Subcutaneous abdominal adipose tissue (tissue), 5 donors: Measurements from ENCODE around the gene PAM.
"Not testable (repeated sequence)": the region's sequence is repeated elsewhere in the genome, so short reads cannot be mapped to it uniquely, and the experiment has no call there.

Source experiments
- H3K27ac ChIP-seq: one replicate; pipeline ENCODE4 v1.7.0; 2013; ENCODE audit warnings: low read depth, mild to moderate bottlenecking, inconsistent platforms, low read length, moderate library complexity
- H3K27me3 ChIP-seq, 5 donors: one replicate each; pipeline ENCODE4 v1.7.0; 2013; ENCODE audit warnings: low read length in 5 of 5, inconsistent platforms in 1 of 5; ENCODE audit not compliant: control insufficient read depth in 5 of 5, insufficient read depth in 4 of 5
- H3K36me3 ChIP-seq, 5 donors: one replicate each; pipeline ENCODE4 v1.7.0; 2013; ENCODE audit warnings: low read length in 5 of 5; ENCODE audit not compliant: control insufficient read depth in 5 of 5, insufficient read depth in 5 of 5
- H3K4me1 ChIP-seq, 5 donors: one replicate each; pipeline ENCODE4 v1.7.0; 2013; ENCODE audit warnings: low read length in 5 of 5, mild to moderate bottlenecking in 3 of 5, moderate library complexity in 1 of 5; ENCODE audit not compliant: control insufficient read depth in 5 of 5, insufficient read depth in 5 of 5
- H3K4me3 ChIP-seq, 5 donors: one replicate each; pipeline ENCODE4 v1.7.0; 2013; ENCODE audit warnings: low read length in 5 of 5, low read depth in 1 of 5
- H3K9ac ChIP-seq, 5 donors: one replicate each; pipeline ENCODE4 v1.7.0; 2013; ENCODE audit warnings: low read length in 5 of 5, mild to moderate bottlenecking in 4 of 5, moderate library complexity in 3 of 5
- H3K9me3 ChIP-seq, 5 donors: one replicate each; pipeline ENCODE4 v1.7.0; 2013; ENCODE audit warnings: low read length in 5 of 5; ENCODE audit not compliant: control insufficient read depth in 5 of 5
- donor health status: healthy.
- donor health status: healthy.
- donor health status: healthy.
- donor health status: healthy.
- donor health status: healthy.

PAM gene

DNA sequence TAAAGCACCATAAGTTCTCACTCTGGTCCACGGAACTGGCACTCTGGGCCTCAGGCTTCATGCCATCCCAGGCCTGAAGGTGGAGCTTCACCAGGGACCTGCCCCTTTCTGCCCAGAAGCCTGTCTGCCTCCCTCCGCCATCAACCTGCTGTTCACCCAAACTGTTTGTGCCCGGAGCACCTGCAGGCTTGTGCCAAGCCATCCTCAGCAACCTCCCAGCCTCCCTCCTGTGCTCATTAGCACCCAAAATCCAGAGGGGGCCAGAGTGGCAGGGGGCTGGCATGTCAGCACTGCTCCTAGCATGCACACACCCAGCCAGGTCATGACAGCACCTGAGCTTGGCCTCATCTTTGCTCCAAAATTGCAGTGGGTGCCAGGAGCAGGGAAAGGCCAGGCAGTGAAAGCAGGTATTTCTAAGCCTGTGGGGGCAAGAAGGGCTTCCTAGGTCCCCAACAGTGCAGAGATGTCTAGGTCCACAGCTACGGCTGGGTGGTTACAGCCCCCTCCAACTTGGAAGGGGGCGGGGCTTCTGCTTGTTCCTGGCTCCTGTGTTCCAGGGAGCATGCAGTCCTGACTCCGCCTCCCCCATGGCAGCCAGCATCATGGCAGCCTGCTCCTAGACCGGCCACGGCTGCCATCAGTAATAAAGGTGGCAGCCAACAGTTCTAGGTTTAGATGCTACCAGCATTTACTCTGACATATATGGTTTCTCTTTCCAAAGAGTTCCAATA, 279.7 kb downstream of the PAM start:
- no peak overlapping the region for H3K9ac ChIP-seq
- peaks cover 0 to 6% (median 3%) of the 10 kb centered on the region in 5 donors for H3K9me3 ChIP-seq
- no peak overlapping the region for H3K4me3 ChIP-seq
- H3K27ac ChIP-seq, result no peak overlapping the region
- H3K36me3 ChIP-seq, result peaks cover 6 to 14% (median 12%) of the 10 kb centered on the region in 5 donors
- no peaks in the 10 kb centered on the region for H3K4me1 ChIP-seq
- no peaks in the 10 kb centered on the region for H3K27me3 ChIP-seq

DNA sequence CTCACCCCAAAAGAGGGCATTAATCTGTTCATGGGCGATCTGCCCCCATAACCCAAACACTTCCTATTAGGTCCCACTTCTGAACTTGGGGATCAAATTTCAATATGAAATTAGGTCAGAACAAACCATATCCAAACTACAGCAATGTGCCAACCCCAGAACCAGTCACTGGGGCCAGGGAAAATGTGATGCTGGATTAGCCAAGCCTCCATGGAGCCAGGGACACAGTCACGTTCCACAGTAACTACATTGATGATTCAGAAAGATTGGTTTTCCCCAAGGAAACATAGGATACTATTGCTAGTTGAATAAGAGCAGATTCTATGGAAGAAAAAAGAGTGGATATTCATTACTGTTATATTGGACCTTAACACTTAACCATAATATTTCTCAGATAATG, 280.6 kb downstream of the PAM start:
- peaks cover 0 to 6% (median 3%) of the 10 kb centered on the region in 5 donors for H3K9me3 ChIP-seq
- no peaks in the 10 kb centered on the region for H3K4me1 ChIP-seq
- H3K4me3 ChIP-seq, result no peak overlapping the region
- peaks cover 5 to 8% (median 7%) of the 10 kb centered on the region in 5 donors for H3K36me3 ChIP-seq
- H3K27ac ChIP-seq, result no peak overlapping the region
- no peaks in the 10 kb centered on the region for H3K27me3 ChIP-seq
- no peak overlapping the region for H3K9ac ChIP-seq

DNA sequence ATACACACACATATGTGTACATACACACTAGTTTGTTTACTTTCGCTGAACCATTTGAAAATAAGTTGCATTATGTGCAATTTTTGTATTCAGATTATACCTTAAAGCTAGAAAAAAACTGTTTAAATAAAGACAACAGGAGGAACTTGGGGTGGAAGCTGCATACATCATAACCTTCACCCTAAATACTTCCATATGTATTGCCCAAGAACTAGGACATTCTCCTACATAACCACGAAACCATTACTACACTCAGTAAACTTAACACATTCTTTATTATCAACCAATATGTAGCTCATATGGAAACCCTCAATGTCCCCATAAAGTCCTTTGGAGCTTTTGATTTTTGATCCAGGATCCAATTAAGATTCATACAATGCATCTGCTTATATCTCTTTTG, 281.5 kb downstream of the PAM start:
- no peaks in the 10 kb centered on the region for H3K4me1 ChIP-seq
- peaks cover 0 to 6% (median 3%) of the 10 kb centered on the region in 5 donors for H3K9me3 ChIP-seq
- no peak overlapping the region for H3K4me3 ChIP-seq
- no peak overlapping the region for H3K27ac ChIP-seq
- no peaks in the 10 kb centered on the region for H3K27me3 ChIP-seq
- H3K9ac ChIP-seq, result no peak overlapping the region
- H3K36me3 ChIP-seq, result peaks cover 5 to 8% (median 7%) of the 10 kb centered on the region in 5 donors

DNA sequence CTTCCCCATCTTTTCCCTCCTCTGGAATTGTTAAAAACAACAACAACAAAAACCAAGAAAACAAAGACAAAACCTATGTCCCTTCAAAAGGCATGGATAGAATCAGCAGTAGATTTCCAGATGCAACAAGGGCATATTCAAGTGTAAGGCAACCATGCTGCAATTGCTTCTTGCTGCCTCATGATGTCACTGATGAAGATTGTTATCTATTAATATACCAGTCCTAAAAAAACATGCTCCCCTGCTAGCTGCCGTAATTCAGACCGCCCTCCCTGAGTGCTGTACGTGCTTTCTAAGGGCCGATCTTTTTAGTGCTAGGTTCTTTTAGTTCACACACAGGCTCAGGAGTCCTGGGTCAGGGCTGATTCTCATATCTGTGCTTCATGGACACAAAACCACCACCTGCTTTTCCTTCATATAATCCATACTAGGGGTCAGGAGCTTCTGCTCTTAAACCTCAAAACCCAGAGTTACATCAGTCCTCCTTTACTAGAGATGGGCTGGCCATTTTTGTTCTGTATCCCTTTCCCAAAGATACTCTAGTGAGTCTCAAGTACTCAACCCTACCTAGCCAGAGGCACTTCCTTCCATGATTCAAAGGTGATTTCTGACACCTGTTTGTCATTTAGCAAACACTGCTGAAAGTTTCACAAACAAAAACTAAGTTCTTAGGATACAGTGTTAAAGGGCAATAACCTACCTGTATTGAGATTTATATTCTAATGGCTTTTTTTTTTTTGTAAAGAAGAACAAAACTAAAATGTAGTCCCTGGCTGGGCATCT, 282.8 kb downstream of the PAM start:
- Histone ChIP-seq H3K4me1 (no peaks in the 10 kb centered on the region), H3K27me3 (no peaks in the 10 kb centered on the region), H3K36me3 (peaks cover 0 to 4% (median 0%) of the 10 kb centered on the region in 5 donors), H3K4me3 (no peak overlapping the region), H3K9ac (no peak overlapping the region), H3K9me3 (peaks cover 0 to 6% (median 3%) of the 10 kb centered on the region in 5 donors), H3K27ac (no peak overlapping the region)

DNA sequence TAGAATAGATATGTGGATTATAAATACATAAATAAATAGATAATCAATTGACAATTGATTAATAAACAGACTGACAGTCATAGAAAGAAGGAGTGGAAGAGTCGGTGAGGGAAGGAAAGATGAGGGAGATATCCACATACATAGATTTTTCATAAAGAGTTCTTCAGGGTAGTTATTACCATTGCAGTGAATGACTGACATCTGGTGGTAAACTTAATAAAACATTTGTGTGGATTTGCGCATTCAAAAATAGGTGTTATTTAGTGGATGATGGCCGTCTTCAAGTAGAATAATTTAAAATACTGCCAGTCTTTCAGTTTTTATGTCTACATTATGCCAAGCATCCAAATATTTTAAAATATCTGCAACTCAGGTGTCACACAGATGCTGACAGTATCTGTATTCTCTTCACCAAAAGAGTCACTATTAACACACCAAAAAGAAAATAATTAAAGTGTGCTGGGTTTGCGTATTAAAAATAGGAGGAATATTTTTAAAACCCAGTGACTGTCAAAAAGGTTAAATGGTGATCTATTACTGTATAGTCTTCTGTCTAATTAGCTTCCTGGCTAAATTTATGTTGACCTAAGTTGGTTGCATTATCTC, 286.1 kb downstream of the PAM start:
- Histone ChIP-seq H3K4me1 (no peaks in the 10 kb centered on the region), H3K27me3 (no peaks in the 10 kb centered on the region), H3K27ac (no peak overlapping the region), H3K9me3 (no peaks in the 10 kb centered on the region), H3K36me3 (no peaks in the 10 kb centered on the region), H3K9ac (no peak overlapping the region), H3K4me3 (no peak overlapping the region)

DNA sequence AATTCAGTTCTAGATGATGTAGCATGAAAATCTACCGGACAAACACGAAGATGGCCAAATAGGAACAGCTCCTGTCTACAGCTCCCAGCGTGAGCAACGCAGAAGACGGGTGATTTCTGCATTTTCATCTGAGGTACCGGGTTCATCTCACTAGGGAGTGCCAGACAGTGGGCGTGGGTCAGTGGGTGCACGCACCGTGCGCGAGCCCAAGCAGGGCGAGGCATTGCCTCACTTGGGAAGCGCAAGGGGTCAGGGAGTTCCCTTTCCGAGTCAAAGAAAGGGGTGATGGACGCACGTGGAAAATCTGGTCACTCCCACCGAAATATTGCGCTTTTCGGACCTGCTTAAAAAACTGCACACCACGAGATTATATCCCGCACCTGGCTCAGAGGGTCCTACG, 291.6 kb downstream of the PAM start:
- not testable (repeated sequence) for H3K27ac ChIP-seq, H3K4me3 ChIP-seq, H3K36me3 ChIP-seq, H3K27me3 ChIP-seq, H3K9ac ChIP-seq, H3K4me1 ChIP-seq, H3K9me3 ChIP-seq

DNA sequence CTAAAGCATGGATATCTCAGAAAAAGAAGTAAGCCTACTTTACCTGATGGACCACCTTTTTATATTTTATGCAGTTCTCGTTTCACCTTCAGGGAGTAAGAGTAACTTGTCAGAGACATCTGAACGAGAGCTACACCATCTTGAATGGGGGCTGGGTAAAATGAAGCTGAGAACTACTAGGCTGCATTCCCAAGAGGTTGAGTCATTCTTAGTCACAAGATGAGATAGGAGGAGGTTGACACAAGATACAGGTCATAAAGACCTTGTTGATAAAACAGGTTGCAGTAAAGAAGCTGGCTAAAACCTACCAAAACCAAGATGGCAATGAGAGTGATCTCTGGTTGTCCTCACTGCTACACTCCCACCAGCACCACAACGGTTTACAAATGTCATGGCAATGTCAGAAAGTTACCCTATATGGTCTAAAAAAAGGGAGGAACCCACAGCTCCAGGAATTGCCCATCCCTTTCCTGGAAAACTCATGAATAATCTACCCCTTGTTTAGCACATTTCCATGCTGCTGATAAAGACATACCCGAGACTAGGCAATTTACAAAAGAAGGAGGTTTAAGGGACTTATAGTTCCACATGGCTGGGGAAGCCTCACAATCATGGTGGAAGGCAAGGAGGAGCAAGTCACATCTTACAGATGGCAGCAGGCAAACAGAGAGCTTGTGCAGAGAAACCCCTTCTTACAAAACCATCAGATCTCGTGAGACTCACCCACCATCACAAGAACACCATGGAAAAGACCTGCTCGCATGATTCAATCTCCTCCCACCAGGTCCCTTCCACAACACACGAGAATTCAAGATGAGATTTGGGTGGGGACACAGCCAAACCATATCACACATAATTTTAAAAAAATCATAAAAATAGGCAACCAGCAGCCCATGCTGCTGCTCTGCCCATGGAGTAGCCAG, 302.4 kb downstream of the PAM start:
- Histone ChIP-seq H3K4me1 (no peaks in the 10 kb centered on the region), H3K36me3 (no peaks in the 10 kb centered on the region), H3K27me3 (no peaks in the 10 kb centered on the region)

DNA sequence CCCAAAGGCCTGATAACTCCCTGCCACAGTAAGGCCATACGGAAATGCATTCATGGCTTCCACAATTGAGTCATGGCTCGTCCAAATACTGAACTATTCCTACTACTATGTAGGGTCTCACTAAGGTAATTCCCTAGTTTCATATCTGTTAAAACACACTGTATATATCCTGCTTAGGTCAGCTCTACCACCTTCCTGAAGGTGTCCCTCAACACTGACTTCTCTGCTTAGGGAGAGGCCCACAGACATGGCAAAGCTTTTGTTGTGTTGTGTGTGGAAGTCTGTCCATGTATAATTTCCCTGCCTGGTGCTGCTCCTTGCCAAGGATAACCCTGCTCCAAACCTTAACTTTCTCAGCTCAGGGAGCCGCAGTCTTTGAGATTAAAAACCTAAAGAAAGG, 304.4 kb downstream of the PAM start:
- H3K36me3 ChIP-seq, result no peaks in the 10 kb centered on the region
- H3K9ac ChIP-seq, result no peak overlapping the region
- H3K27ac ChIP-seq, result no peak overlapping the region
- no peaks in the 10 kb centered on the region for H3K27me3 ChIP-seq
- H3K4me1 ChIP-seq, result no peaks in the 10 kb centered on the region
- no peaks in the 10 kb centered on the region for H3K9me3 ChIP-seq
- H3K4me3 ChIP-seq, result no peak overlapping the region

More for the DNA sequence above, 302.4 kb downstream of the PAM start:
- H3K9me3 ChIP-seq, result no peaks in the 10 kb centered on the region
- H3K27ac ChIP-seq, result no peak overlapping the region
- no peak overlapping the region for H3K4me3 ChIP-seq
- H3K9ac ChIP-seq, result no peak overlapping the region

DNA sequence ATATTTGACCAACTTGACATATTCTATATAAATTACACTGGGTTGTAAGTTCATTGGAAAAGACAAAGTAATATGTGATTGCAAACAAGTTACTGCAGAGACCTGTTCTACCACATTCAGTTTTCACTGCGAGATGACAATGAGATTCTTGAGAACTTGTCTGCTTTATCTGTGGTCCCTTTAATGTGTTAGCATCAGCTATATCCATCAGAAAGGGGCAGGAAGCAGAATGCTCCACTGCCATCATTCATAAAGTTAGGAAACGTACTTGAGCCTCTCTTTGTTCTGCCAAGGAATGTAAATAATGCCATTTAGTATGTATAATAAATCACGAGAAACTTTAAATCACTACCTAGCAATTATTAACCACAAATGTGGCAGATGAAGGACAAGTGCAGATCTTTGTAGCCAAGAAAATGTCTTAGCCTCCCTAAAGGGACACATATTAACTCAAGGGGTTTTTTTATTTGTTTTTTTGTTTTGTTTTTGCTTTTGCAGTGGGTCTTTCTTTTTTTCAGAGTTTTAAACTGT, 305.4 kb downstream of the PAM start:
- no peaks in the 10 kb centered on the region for H3K9me3 ChIP-seq
- no peaks in the 10 kb centered on the region for H3K36me3 ChIP-seq
- no peak overlapping the region for H3K9ac ChIP-seq
- H3K4me1 ChIP-seq, result no peaks in the 10 kb centered on the region
- no peaks in the 10 kb centered on the region for H3K27me3 ChIP-seq
- H3K4me3 ChIP-seq, result no peak overlapping the region
- H3K27ac ChIP-seq, result no peak overlapping the region
